ENCODE results near the gene FUT3. TPM values are rescaled to one million over a fixed set of nuclear protein-coding genes. Genes with fewer than 3 reads are reported as not detected.

FUT3 gene
- polyA plus RNA-seq, 3 donors, result not detected

GRCh38 chr19:5822181-5822844, 28.9 kb downstream of the FUT3 start:
- no peak for TF ChIP-seq CTCF (IDR thresholded peaks at IDR 0.05)
- WGBS (ENCODE audit: insufficient coverage), result 79% methylated on average over 23 of the region's 30 CpGs

GRCh38 chr19:5821521-5822180, 29.6 kb downstream of the FUT3 start:
- no peak for TF ChIP-seq CTCF (IDR thresholded peaks at IDR 0.05)
- H3K4me1 Mint-ChIP-seq, result peaks cover 2% of the 10 kb centered on the region
- no peak overlapping the region for H3K4me3 Mint-ChIP-seq

More at GRCh38 chr19:5822181-5822844, 28.9 kb downstream of the FUT3 start:
- H3K27me3 ChIP-seq (ENCODE audit: control insufficient read depth in 2 of 2, insufficient read depth in 2 of 2, low read length in 2 of 2), result no peaks in the 10 kb centered on the region
- H3K4me1 ChIP-seq (ENCODE audit: control insufficient read depth in 1 of 2, insufficient read depth in 2 of 2, low read length in 2 of 2), result peaks cover 4 to 9% of the 10 kb centered on the region in 2 donors
- H3K9me3 ChIP-seq (replicated peaks in 1 of 2; ENCODE audit: control insufficient read depth in 1 of 2, insufficient read depth in 1 of 2, low read length in 2 of 2), result no peaks in the 10 kb centered on the region
- Mint-ChIP-seq H3K27me3 (ENCODE audit: low read depth in 3 of 3) (peaks cover 11 to 18% (median 11%) of the 10 kb centered on the region in 3 donors), H3K9me3 (peaks cover 0 to 8% (median 4%) of the 10 kb centered on the region in 7 donors), H3K4me1 (peaks cover 8% of the 10 kb centered on the region), H3K4me3 (no peak overlapping the region), H3K27ac (no peak overlapping the region), H3K36me3 (no peaks in the 10 kb centered on the region)
- no peak overlapping the region for H2AFZ ChIP-seq (ENCODE audit: insufficient read depth, low read depth, low read length, poor library complexity, severe bottlenecking)
- no peaks in the 10 kb centered on the region for H3K36me3 ChIP-seq (replicated peaks in 1 of 2; ENCODE audit: control insufficient read depth in 1 of 2, insufficient read depth in 2 of 2, low read length in 2 of 2)
- H4K20me1 ChIP-seq (ENCODE audit: insufficient read depth, low read length), result no peaks in the 10 kb centered on the region
- no peaks in the 10 kb centered on the region for H3K79me2 ChIP-seq (ENCODE audit: insufficient read depth, low read length)
- intact Hi-C loops (cut with micrococcal nuclease), result no loop called here
- no peak overlapping the region for H3K4me2 ChIP-seq (replicated peaks; ENCODE audit: extremely low read depth, low read length, poor library complexity, severe bottlenecking)
- H3K9ac ChIP-seq (ENCODE audit: insufficient read depth, low read length, poor library complexity, severe bottlenecking), result no peak overlapping the region
- H3K4me3 ChIP-seq (replicated peaks in 1 of 3; ENCODE audit: low read depth in 2 of 3, low read length in 3 of 3), result no peak overlapping the region
- H3K27ac ChIP-seq (ENCODE audit: low read depth in 1 of 2, low read length in 2 of 2), result no peak overlapping the region
- DNase-seq, result no peak

More at GRCh38 chr19:5821521-5822180, 29.6 kb downstream of the FUT3 start:
- Histone ChIP-seq H3K4me1 (ENCODE audit: control insufficient read depth in 1 of 2, insufficient read depth in 2 of 2, low read length in 2 of 2) (peaks cover 0 to 2% of the 10 kb centered on the region in 2 donors), H3K36me3 (replicated peaks in 1 of 2; ENCODE audit: control insufficient read depth in 1 of 2, insufficient read depth in 2 of 2, low read length in 2 of 2) (no peaks in the 10 kb centered on the region), H3K9me3 (replicated peaks in 1 of 2; ENCODE audit: control insufficient read depth in 1 of 2, insufficient read depth in 1 of 2, low read length in 2 of 2) (no peaks in the 10 kb centered on the region), H3K79me2 (ENCODE audit: insufficient read depth, low read length) (no peaks in the 10 kb centered on the region), H3K9ac (ENCODE audit: insufficient read depth, low read length, poor library complexity, severe bottlenecking) (no peak overlapping the region), H3K27me3 (ENCODE audit: control insufficient read depth in 2 of 2, insufficient read depth in 2 of 2, low read length in 2 of 2) (no peaks in the 10 kb centered on the region), H3K27ac (ENCODE audit: low read depth in 1 of 2, low read length in 2 of 2) (no peak overlapping the region), H3K4me2 (replicated peaks; ENCODE audit: extremely low read depth, low read length, poor library complexity, severe bottlenecking) (no peak overlapping the region), H4K20me1 (ENCODE audit: insufficient read depth, low read length) (no peaks in the 10 kb centered on the region), H2AFZ (ENCODE audit: insufficient read depth, low read depth, low read length, poor library complexity, severe bottlenecking) (no peak overlapping the region), H3K4me3 (replicated peaks in 1 of 3; ENCODE audit: low read depth in 2 of 3, low read length in 3 of 3) (no peak overlapping the region)
- H3K36me3 Mint-ChIP-seq, result no peaks in the 10 kb centered on the region
- peaks cover 0 to 3% (median 2%) of the 10 kb centered on the region in 7 donors for H3K9me3 Mint-ChIP-seq
- no peak for DNase-seq
- WGBS (ENCODE audit: insufficient coverage), result 59% methylated on average over 4 of the region's 8 CpGs
- intact Hi-C loops (cut with micrococcal nuclease), result no loop called here
- peak overlapping the region in 1 of 7 donors; percentile 63 for H3K27ac Mint-ChIP-seq
- H3K27me3 Mint-ChIP-seq (ENCODE audit: low read depth in 3 of 3), result peaks cover 11 to 16% (median 11%) of the 10 kb centered on the region in 3 donors
